H1 (cell line): Measurements from ENCODE around the gene COL25A1. TPM values are rescaled to one million over a fixed set of nuclear protein-coding genes. Genes with fewer than 3 reads are reported as not detected.

Experiments used
- CHD1 ChIP-seq: IDR thresholded peaks from 2 replicates; pipeline ENCODE4 v1.6.1; 2012; ENCODE audit warnings: low read depth, low read length, improper control_type of control experiment
- POU5F1 ChIP-seq: IDR thresholded peaks from 2 replicates; pipeline ENCODE4 v1.6.1; 2011; ENCODE audit warnings: low read depth, mild to moderate bottlenecking, low read length, moderate library complexity
- RAD21 ChIP-seq, 2 experiments: IDR thresholded peaks in 1 of 2; conservative IDR thresholded peaks in 1 of 2; 2 replicates each; pipeline ENCODE4 v1.6.1; 2011; ENCODE audit warnings: low read depth in 2 of 2, low read length in 2 of 2, improper control_type of control experiment in 1 of 2, inconsistent platforms in 1 of 2, mild to moderate bottlenecking in 1 of 2, moderate library complexity in 1 of 2
- polyA plus RNA-seq, 7 experiments: library from polyadenylated mRNA; depleted of rRNA in 3 of 7; stranded (reverse) in 5 of 7; unstranded in 2 of 7; fragments of >200 nt in 5 of 7; fragments of 200-250 nt in 2 of 7; gene quantifications; 1 replicate in 5 of 7; 2 replicates in 1 of 7; 4 replicates in 1 of 7; pipeline versions ENCODE4 v1.2.1 to v1.2.3, GENCODE V29; 2011 to 2013; ENCODE audit warnings: missing spikeins in 2 of 7, mixed read lengths in 2 of 7
- total RNA-seq: library from RNA; stranded (reverse); fragmentation: NEBNext Ultra II Directional; extraction: Animal tissue kit (Norgen Biotek cat#: 25700); gene quantifications from 2 replicates; pipeline ENCODE4 v1.2.1, GENCODE V29; 2021

Gene COL25A1
- total and polyA plus RNA-seq, 2 of the 8 experiments (the other 6 are each of a cell fraction or from before 2014, with no cell fraction given), result 1.1 to 8.3 TPM

GRCh38 chr4:108959491-108959890 is 343.0 kb downstream of the COL25A1 start (continued):
- TF ChIP-seq CHD1 (no peak), RAD21 (IDR thresholded peaks at IDR 0.05 in 1 of 2, conservative IDR thresholded peaks at IDR 0.05 in 1 of 2; ENCODE audit: low read depth in 2 of 2, low read length in 2 of 2) (no peak), POU5F1 (no peak)
